ENCODE measurements around the gene ESCO1.
A peak's percentile ranks its signal among the peaks of the same experiment; 100 is the strongest.

DNA sequence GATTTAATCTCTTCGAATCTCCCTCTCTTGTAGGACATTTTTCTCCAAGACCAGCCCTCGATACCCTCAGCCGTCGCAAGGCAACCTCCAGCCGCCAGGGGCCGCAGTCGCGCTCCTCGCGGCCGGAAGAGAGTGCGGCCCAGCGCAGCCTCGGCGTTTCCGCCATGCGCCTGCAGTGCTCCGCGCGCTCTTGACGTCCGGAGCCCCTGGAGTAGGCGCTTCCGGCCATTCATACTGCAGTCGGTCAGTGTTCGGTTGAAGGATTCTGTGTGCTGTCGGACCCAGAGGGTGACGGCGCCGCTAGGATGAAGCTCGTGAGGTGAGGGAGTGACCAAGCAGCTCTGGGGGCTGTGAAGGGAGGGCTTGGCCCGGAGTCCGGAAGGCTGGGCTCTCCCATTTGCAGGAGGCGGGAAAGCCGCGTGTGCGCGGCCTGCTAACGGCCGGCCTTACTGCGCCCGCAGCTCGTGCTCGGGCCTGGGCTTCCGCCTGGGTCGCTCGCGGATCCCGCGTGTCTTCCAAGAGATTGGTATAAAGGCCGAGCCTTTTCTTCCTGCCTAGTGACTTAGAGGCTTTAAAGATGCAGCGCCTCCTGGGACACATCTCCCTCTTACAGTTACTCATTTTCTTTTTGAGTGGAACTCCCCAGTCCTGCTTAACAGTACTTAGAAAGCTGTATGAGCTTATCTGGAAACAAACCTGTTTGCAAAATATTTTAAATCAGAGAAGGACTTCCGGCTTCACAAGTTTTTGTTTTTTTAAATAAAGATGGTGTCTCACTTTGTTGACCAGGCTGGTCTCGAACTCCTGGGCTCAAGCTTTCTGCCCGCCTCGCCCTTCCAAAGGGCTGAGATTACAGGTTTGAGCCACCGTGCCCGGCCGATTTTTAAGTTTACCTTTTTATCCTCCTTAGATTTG is 11.9 kb upstream of the ESCO1 start, which contains the start of gene SNRPD1:
- TF ChIP-seq, protein P1, sequence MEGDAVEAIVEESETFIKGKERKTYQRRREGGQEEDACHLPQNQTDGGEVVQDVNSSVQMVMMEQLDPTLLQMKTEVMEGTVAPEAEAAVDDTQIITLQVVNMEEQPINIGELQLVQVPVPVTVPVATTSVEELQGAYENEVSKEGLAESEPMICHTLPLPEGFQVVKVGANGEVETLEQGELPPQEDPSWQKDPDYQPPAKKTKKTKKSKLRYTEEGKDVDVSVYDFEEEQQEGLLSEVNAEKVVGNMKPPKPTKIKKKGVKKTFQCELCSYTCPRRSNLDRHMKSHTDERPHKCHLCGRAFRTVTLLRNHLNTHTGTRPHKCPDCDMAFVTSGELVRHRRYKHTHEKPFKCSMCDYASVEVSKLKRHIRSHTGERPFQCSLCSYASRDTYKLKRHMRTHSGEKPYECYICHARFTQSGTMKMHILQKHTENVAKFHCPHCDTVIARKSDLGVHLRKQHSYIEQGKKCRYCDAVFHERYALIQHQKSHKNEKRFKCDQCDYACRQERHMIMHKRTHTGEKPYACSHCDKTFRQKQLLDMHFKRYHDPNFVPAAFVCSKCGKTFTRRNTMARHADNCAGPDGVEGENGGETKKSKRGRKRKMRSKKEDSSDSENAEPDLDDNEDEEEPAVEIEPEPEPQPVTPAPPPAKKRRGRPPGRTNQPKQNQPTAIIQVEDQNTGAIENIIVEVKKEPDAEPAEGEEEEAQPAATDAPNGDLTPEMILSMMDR (IDR thresholded peaks at IDR 0.05 in 8 of 11, conservative IDR thresholded peaks at IDR 0.05 in 3 of 11), result peak; percentile 91 to 99 (median 97)
- peak; percentile 91 to 97 (median 93) for TF ChIP-seq POLR2AphosphoS5 (IDR thresholded peaks at IDR 0.05)

All from spleen (tissue), 7 donors.